SU-DHL-6 (cell line): ENCODE data around the gene CEP70.

Experiments used
- CTCF ChIP-seq: fragments of 200-600 bp; sonication (generic); IDR thresholded peaks from one replicate; pipeline ENCODE4 v1.5.1; 2017; ENCODE audit warnings: antibody characterized with exemption, mild to moderate bottlenecking, low read length, moderate library complexity; ENCODE audit not compliant: insufficient read depth, poor library complexity, severe bottlenecking
- EZH2phosphoT487 ChIP-seq: fragments of 200-600 bp; sonication (generic), shearing (Covaris generic); conservative IDR thresholded peaks from 2 replicates; pipeline ENCODE4 v1.6.1; 2018; ENCODE audit warnings: mild to moderate bottlenecking, antibody characterized with exemption, low read length, moderate library complexity, mixed read lengths

- TF ChIP-seq CTCF (no peak), EZH2phosphoT487 (no peak)
These were observed 116.3 kb downstream of the CEP70 start for GRCh38 chr3:138477801-138478200.
